T follicular helper cell (primary cell): Measurements from ENCODE around the gene PXYLP1.
"Not testable (repeated sequence)": the region's sequence is repeated elsewhere in the genome, so short reads cannot be mapped to it uniquely, and the experiment has no call there.

Source experiments
- DNase-seq: peaks from one replicate; pipeline ENCODE4 v3.0.0-alpha.2; 2020; ENCODE audit warnings: low read depth
- total RNA-seq, 2 experiments: gene quantifications; one replicate each; lab custom pipeline; 2026; lab: John Stamatoyannopoulos, UW

The PXYLP1 gene
- total RNA-seq, result 8.2 to 19.1 reads per million in 2 experiments

- DNase-seq, result peak; percentile 81
Observed at GRCh38 chr3:141231101-141231951, at the start of gene PXYLP1. Gene PXYLP1, plus strand, starts transcription at chr3:141231825. Its CDS starts 28,351 bp downstream, at chr3:141260176.

- DNase-seq, result no peak
Observed at GRCh38 chr3:141183606-141184005, 48.0 kb upstream of the PXYLP1 start.

- DNase-seq, result no peak
Observed at GRCh38 chr3:141184430-141184829, 47.2 kb upstream of the PXYLP1 start.

- no peak for DNase-seq
Observed at GRCh38 chr3:141191097-141191749, 40.4 kb upstream of the PXYLP1 start.

GRCh38 chr3:141192345-141192744 lies 39.3 kb upstream of the PXYLP1 start:
- peak; percentile 92 for DNase-seq

- DNase-seq, result no peak
Observed at GRCh38 chr3:141193066-141193830, 38.4 kb upstream of the PXYLP1 start.

GRCh38 chr3:141201122-141201521 lies 30.5 kb upstream of the PXYLP1 start:
- DNase-seq, result no peak

GRCh38 chr3:141202682-141203081 lies 28.9 kb upstream of the PXYLP1 start:
- no peak for DNase-seq

- DNase-seq, result no peak
Observed at GRCh38 chr3:141203866-141204265, 27.8 kb upstream of the PXYLP1 start.

GRCh38 chr3:141204343-141204742 lies 27.3 kb upstream of the PXYLP1 start:
- DNase-seq, result no peak

- DNase-seq, result not testable (repeated sequence)
Observed at GRCh38 chr3:141211306-141211705, 20.3 kb upstream of the PXYLP1 start.

GRCh38 chr3:141212101-141212500 lies 19.5 kb upstream of the PXYLP1 start:
- no peak for DNase-seq

- no peak for DNase-seq
Observed at GRCh38 chr3:141212555-141212954, 19.1 kb upstream of the PXYLP1 start.

GRCh38 chr3:141216975-141217374 lies 14.7 kb upstream of the PXYLP1 start:
- DNase-seq, result no peak

GRCh38 chr3:141217389-141217788 lies 14.2 kb upstream of the PXYLP1 start:
- no peak for DNase-seq

GRCh38 chr3:141218162-141218835 lies 13.3 kb upstream of the PXYLP1 start:
- no peak for DNase-seq

GRCh38 chr3:141218926-141219325 lies 12.7 kb upstream of the PXYLP1 start:
- DNase-seq, result no peak

- DNase-seq, result no peak
Observed at GRCh38 chr3:141223673-141224166, 7.9 kb upstream of the PXYLP1 start.

GRCh38 chr3:141225939-141226338 lies 5.7 kb upstream of the PXYLP1 start:
- DNase-seq, result no peak

GRCh38 chr3:141227216-141227615 lies 4.4 kb upstream of the PXYLP1 start:
- no peak for DNase-seq

GRCh38 chr3:141227752-141228151 lies 3.9 kb upstream of the PXYLP1 start:
- DNase-seq, result no peak

- DNase-seq, result no peak
Observed at GRCh38 chr3:141228395-141228794, 3.2 kb upstream of the PXYLP1 start.
